NCI-H774 (cell line): Measurements from ENCODE around the gene SNHG17.
"Not testable (repeated sequence)": the region's sequence is repeated elsewhere in the genome, so short reads cannot be mapped to it uniquely, and the experiment has no call there.

Experiments used
- DNase-seq: peaks from one replicate; lab custom pipeline; 2025; lab: John Stamatoyannopoulos, UW

The SNHG17 gene

GRCh38 chr20:38420388-38421085 is 14.6 kb downstream of the SNHG17 start:
- DNase-seq: no peak

GRCh38 chr20:38418509-38419204 is 16.5 kb downstream of the SNHG17 start:
- no peak for DNase-seq

GRCh38 chr20:38414769-38415450 is 20.2 kb downstream of the SNHG17 start:
- no peak for DNase-seq

- DNase-seq: no peak
Measured at GRCh38 chr20:38412877-38413577, 22.1 kb downstream of the SNHG17 start.

- DNase-seq: not testable (repeated sequence)
Measured at GRCh38 chr20:38407822-38408221, 27.3 kb downstream of the SNHG17 start.

- no peak for DNase-seq
Measured at GRCh38 chr20:38407321-38407720, 27.8 kb downstream of the SNHG17 start.

- DNase-seq: no peak
Measured at GRCh38 chr20:38406476-38406875, 28.7 kb downstream of the SNHG17 start.

- DNase-seq: no peak
Measured at GRCh38 chr20:38405132-38405531, 30.0 kb downstream of the SNHG17 start.

- no peak for DNase-seq
Measured at GRCh38 chr20:38404016-38404415, 31.1 kb downstream of the SNHG17 start.

GRCh38 chr20:38402816-38403215 is 32.3 kb downstream of the SNHG17 start:
- DNase-seq: no peak

GRCh38 chr20:38402089-38402488 is 33.0 kb downstream of the SNHG17 start:
- no peak for DNase-seq

GRCh38 chr20:38395751-38396395 is 39.3 kb downstream of the SNHG17 start:
- DNase-seq: not testable (repeated sequence)

GRCh38 chr20:38395165-38395564 is 40.0 kb downstream of the SNHG17 start:
- no peak for DNase-seq

GRCh38 chr20:38393259-38393658 is 41.9 kb downstream of the SNHG17 start:
- DNase-seq: no peak

GRCh38 chr20:38392356-38392755 is 42.8 kb downstream of the SNHG17 start:
- no peak for DNase-seq

- DNase-seq: no peak
Measured at GRCh38 chr20:38387953-38388352, 47.2 kb downstream of the SNHG17 start.

- DNase-seq: no peak
Measured at GRCh38 chr20:38386851-38387250, 48.3 kb downstream of the SNHG17 start.

- DNase-seq: no peak
Measured at GRCh38 chr20:38386004-38386403, 49.1 kb downstream of the SNHG17 start.

- DNase-seq: no peak
Measured at GRCh38 chr20:38383147-38383546, 52.0 kb downstream of the SNHG17 start.

- not testable (repeated sequence) for DNase-seq
Measured at GRCh38 chr20:38377838-38378237, 57.3 kb downstream of the SNHG17 start.

GRCh38 chr20:38377039-38377685 is 58.0 kb downstream of the SNHG17 start:
- no peak for DNase-seq
